Upper lobe of left lung (tissue), 4 donors: Measurements from ENCODE around the gene RETN.

Source experiments
- EP300 ChIP-seq, 4 donors: sonication (generic); formaldehyde crosslinking; IDR thresholded peaks; one replicate each; pipeline ENCODE4 v1.5.1; 2017; ENCODE audit warnings: antibody characterized with exemption in 4 of 4, control low read depth in 2 of 4
- POLR2A ChIP-seq, 4 donors: fragments of 450-650 bp; IDR thresholded peaks; one replicate each; pipeline ENCODE4 v1.5.1; 2016 to 2017; ENCODE audit warnings: antibody characterized with exemption in 4 of 4, mild to moderate bottlenecking in 2 of 4
- POLR2AphosphoS5 ChIP-seq, 2 donors: sonication (generic); formaldehyde crosslinking; IDR thresholded peaks; one replicate each; pipeline ENCODE4 v1.5.1; 2017; ENCODE audit warnings: antibody characterized with exemption in 2 of 2
- TF ChIP-seq, protein P1 (sequence below), 6 experiments: fragments of 450-650 bp in 4 of 6; fragments of 200-600 bp in 2 of 6; sonication (generic) in 2 of 6; IDR thresholded peaks; one replicate each; pipeline ENCODE4 v1.5.1; 2016 to 2019; ENCODE audit warnings: antibody characterized with exemption in 6 of 6

DNA sequence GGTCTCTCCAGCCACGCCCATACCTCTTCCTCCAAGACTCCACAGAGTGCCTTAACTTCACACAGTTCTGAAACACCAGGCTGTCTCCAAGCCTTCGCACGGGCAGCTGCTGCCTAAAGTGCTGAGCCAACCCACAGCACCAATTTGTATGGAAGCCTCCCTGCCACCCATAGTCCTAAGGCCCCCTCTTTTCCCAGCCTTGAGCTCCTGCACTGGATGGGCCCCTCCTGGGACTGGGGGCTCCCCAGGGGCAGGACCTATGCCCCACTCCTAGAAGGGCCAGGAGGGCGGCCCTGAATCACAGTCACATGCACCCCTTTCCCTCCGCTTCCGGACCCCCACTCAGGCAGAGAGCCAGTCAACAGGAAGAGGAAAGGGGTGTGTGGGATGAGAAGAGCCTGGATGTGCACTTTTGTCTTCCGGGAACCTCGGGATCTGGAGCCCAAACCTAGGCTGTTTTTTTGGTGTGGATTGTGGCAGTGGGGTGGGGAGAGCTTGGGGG is 38.2 kb downstream of the RETN start:
- TF ChIP-seq, protein P1, sequence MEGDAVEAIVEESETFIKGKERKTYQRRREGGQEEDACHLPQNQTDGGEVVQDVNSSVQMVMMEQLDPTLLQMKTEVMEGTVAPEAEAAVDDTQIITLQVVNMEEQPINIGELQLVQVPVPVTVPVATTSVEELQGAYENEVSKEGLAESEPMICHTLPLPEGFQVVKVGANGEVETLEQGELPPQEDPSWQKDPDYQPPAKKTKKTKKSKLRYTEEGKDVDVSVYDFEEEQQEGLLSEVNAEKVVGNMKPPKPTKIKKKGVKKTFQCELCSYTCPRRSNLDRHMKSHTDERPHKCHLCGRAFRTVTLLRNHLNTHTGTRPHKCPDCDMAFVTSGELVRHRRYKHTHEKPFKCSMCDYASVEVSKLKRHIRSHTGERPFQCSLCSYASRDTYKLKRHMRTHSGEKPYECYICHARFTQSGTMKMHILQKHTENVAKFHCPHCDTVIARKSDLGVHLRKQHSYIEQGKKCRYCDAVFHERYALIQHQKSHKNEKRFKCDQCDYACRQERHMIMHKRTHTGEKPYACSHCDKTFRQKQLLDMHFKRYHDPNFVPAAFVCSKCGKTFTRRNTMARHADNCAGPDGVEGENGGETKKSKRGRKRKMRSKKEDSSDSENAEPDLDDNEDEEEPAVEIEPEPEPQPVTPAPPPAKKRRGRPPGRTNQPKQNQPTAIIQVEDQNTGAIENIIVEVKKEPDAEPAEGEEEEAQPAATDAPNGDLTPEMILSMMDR (IDR thresholded peaks at IDR 0.05), result no peak
- TF ChIP-seq POLR2A (IDR thresholded peaks at IDR 0.05) (no peak), POLR2AphosphoS5 (IDR thresholded peaks at IDR 0.05) (no peak), EP300 (IDR thresholded peaks at IDR 0.05) (no peak)
